HepG2 (cell line): ENCODE results near the gene CUL4A. TPM values are rescaled to one million over a fixed set of nuclear protein-coding genes. Genes with fewer than 3 reads are reported as not detected.

Experiments
- EP300 ChIP-seq, 3 experiments: sonication (generic) in 1 of 3; formaldehyde crosslinking in 1 of 3; IDR thresholded peaks; 2 replicates each; pipeline versions ENCODE4 v1.5.1 to v1.6.1; 2011 to 2020; ENCODE audit warnings: low read depth in 2 of 3, low read length in 2 of 3, borderline replicate concordance in 1 of 3, improper control_type of control experiment in 1 of 3, mild to moderate bottlenecking in 1 of 3, missing genetic modification reagents in 1 of 3, moderate library complexity in 1 of 3
- GABPA ChIP-seq, 2 experiments: IDR thresholded peaks; 2 replicates each; pipeline ENCODE4 v1.6.1; 2011 to 2016; ENCODE audit warnings: low read depth in 2 of 2, low read length in 1 of 2, missing biosample characterization in 1 of 2, missing genetic modification characterization in 1 of 2
- HDAC1 ChIP-seq: sonication (generic); formaldehyde crosslinking; IDR thresholded peaks from 2 replicates; pipeline ENCODE4 v1.5.1; 2020; ENCODE audit warnings: mild to moderate bottlenecking, missing genetic modification reagents
- MIER3 ChIP-seq: IDR thresholded peaks from 2 replicates; pipeline ENCODE4 v1.6.1; 2016; ENCODE audit warnings: missing compliant biosample characterization, borderline replicate concordance
- THAP11 ChIP-seq: IDR thresholded peaks from 2 replicates; pipeline ENCODE4 v1.6.1; 2016; ENCODE audit warnings: missing biosample characterization, missing genetic modification reagents
- ZKSCAN5 ChIP-seq: sonication (generic); formaldehyde crosslinking; IDR thresholded peaks from 2 replicates; pipeline ENCODE4 v1.5.1; 2020; ENCODE audit warnings: mild to moderate bottlenecking, missing genetic modification reagents
- ZMYM3 ChIP-seq: sonication (generic); formaldehyde crosslinking; IDR thresholded peaks from 2 replicates; pipeline ENCODE4 v1.5.1; 2020; ENCODE audit warnings: mild to moderate bottlenecking, missing genetic modification reagents
- ZNF557 ChIP-seq: sonication (generic); formaldehyde crosslinking; IDR thresholded peaks from 2 replicates; pipeline ENCODE4 v1.4.0; 2020; ENCODE audit warnings: missing genetic modification reagents
- polyA plus RNA-seq, 8 experiments: library from polyadenylated mRNA; depleted of rRNA in 3 of 8; stranded (reverse) in 7 of 8; unstranded in 1 of 8; fragments of >200 nt; fragmentation: Illumina TruSeq in 4 of 8; extraction: Trizol in 4 of 8; gene quantifications; 2 replicates each; pipeline versions ENCODE4 v1.2.1 to v1.2.3, GENCODE V29; 2011 to 2016; ENCODE audit warnings: low read depth in 4 of 8, missing spikeins in 1 of 8, mixed read lengths in 1 of 8; ENCODE audit not compliant: insufficient read depth in 1 of 8
- total RNA-seq, 5 experiments: library from RNA; depleted of rRNA; stranded (reverse); fragments of >200 nt; fragmentation: Illumina TruSeq; extraction: Trizol; gene quantifications; 2 replicates each; pipeline ENCODE4 v1.2.3, GENCODE V29; 2016; ENCODE audit warnings: low read depth in 1 of 5
- TF ChIP-seq, protein P1 (sequence below): sonication (generic); formaldehyde crosslinking; IDR thresholded peaks from 2 replicates; pipeline ENCODE4 v1.8.0; 2022; ENCODE audit warnings: missing genetic modification reagents, mild to moderate bottlenecking, borderline replicate concordance
- TF ChIP-seq, protein P2 (sequence below): sonication (generic); formaldehyde crosslinking; IDR thresholded peaks from 2 replicates; pipeline ENCODE4 v1.4.0; 2020; ENCODE audit warnings: missing genetic modification reagents
- TF ChIP-seq, protein P3 (sequence below): sonication (generic); formaldehyde crosslinking; IDR thresholded peaks from 2 replicates; pipeline ENCODE4; 2020; ENCODE audit warnings: missing genetic modification reagents, mild to moderate bottlenecking, borderline replicate concordance
- TF ChIP-seq, protein P4 (sequence below): sonication (generic); formaldehyde crosslinking; IDR thresholded peaks from 2 replicates; pipeline ENCODE4 v1.4.0; 2020; ENCODE audit warnings: missing genetic modification reagents, borderline replicate concordance

CUL4A gene
- total and polyA plus RNA-seq, 2 of the 13 experiments (the other 11 are each of a cell fraction or from before 2014, with no cell fraction given) = 51.2 to 75.3 TPM

DNA sequence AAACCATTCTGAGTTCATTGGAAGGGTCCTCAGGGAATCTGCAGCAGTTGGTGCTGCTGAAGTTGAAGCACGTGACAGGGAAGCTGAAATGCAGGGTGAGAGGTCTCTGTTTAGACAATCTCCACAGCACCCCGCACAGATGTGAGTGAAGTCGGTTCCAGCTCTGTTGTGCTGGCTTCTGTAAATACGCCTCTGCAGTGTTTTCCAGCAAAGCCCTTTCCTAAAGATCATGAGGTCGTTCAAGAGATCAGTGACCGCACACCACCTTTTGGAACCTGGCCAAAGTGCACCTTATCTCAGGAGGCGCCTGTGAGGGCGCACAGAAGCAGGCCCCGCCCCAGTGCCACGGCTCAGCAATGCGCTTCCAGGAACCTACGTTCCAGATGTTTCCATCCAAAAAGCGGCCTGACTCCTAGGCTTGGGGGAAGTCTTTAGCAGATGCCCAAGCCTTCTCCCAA, 10.8 kb downstream of the CUL4A start (continued):
- TF ChIP-seq EP300 (IDR thresholded peaks at IDR 0.05; ENCODE audit: low read depth in 2 of 2, low read length in 2 of 2) (peak in 1 of 2 experiments; percentile 84; a peak in 2 of 4 replicates), EP300 (CRISPR knock-in tag; IDR thresholded peaks at IDR 0.05; ENCODE audit: borderline replicate concordance) (peak; percentile 55; the same call in 1 of the 2 replicates), ZNF557 (CRISPR knock-in tag) (no peak), MIER3 (CRISPR knock-in tag) (peak; percentile 23; the same call in 1 of the 2 replicates), THAP11 (CRISPR knock-in tag) (0 out of 2 replicates have a peak, but pooled peaks have one; percentile 16), GABPA (IDR thresholded peaks at IDR 0.05; ENCODE audit: low read depth, low read length) (no peak), GABPA (CRISPR knock-in tag; IDR thresholded peaks at IDR 0.05; ENCODE audit: low read depth) (peak; percentile 40; the same call in 1 of the 2 replicates), HDAC1 (CRISPR knock-in tag) (peak; percentile 76), ZKSCAN5 (CRISPR knock-in tag) (no peak), ZMYM3 (CRISPR knock-in tag) (peak; percentile 64)
- TF ChIP-seq, protein P1, sequence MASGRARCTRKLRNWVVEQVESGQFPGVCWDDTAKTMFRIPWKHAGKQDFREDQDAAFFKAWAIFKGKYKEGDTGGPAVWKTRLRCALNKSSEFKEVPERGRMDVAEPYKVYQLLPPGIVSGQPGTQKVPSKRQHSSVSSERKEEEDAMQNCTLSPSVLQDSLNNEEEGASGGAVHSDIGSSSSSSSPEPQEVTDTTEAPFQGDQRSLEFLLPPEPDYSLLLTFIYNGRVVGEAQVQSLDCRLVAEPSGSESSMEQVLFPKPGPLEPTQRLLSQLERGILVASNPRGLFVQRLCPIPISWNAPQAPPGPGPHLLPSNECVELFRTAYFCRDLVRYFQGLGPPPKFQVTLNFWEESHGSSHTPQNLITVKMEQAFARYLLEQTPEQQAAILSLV = 0 out of 2 replicates have a peak, but pooled peaks have one; percentile 75
- TF ChIP-seq, protein P2, sequence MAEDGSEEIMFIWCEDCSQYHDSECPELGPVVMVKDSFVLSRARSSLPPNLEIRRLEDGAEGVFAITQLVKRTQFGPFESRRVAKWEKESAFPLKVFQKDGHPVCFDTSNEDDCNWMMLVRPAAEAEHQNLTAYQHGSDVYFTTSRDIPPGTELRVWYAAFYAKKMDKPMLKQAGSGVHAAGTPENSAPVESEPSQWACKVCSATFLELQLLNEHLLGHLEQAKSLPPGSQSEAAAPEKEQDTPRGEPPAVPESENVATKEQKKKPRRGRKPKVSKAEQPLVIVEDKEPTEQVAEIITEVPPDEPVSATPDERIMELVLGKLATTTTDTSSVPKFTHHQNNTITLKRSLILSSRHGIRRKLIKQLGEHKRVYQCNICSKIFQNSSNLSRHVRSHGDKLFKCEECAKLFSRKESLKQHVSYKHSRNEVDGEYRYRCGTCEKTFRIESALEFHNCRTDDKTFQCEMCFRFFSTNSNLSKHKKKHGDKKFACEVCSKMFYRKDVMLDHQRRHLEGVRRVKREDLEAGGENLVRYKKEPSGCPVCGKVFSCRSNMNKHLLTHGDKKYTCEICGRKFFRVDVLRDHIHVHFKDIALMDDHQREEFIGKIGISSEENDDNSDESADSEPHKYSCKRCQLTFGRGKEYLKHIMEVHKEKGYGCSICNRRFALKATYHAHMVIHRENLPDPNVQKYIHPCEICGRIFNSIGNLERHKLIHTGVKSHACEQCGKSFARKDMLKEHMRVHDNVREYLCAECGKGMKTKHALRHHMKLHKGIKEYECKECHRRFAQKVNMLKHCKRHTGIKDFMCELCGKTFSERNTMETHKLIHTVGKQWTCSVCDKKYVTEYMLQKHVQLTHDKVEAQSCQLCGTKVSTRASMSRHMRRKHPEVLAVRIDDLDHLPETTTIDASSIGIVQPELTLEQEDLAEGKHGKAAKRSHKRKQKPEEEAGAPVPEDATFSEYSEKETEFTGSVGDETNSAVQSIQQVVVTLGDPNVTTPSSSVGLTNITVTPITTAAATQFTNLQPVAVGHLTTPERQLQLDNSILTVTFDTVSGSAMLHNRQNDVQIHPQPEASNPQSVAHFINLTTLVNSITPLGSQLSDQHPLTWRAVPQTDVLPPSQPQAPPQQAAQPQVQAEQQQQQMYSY (CRISPR knock-in tag) = no peak
- TF ChIP-seq, protein P3, sequence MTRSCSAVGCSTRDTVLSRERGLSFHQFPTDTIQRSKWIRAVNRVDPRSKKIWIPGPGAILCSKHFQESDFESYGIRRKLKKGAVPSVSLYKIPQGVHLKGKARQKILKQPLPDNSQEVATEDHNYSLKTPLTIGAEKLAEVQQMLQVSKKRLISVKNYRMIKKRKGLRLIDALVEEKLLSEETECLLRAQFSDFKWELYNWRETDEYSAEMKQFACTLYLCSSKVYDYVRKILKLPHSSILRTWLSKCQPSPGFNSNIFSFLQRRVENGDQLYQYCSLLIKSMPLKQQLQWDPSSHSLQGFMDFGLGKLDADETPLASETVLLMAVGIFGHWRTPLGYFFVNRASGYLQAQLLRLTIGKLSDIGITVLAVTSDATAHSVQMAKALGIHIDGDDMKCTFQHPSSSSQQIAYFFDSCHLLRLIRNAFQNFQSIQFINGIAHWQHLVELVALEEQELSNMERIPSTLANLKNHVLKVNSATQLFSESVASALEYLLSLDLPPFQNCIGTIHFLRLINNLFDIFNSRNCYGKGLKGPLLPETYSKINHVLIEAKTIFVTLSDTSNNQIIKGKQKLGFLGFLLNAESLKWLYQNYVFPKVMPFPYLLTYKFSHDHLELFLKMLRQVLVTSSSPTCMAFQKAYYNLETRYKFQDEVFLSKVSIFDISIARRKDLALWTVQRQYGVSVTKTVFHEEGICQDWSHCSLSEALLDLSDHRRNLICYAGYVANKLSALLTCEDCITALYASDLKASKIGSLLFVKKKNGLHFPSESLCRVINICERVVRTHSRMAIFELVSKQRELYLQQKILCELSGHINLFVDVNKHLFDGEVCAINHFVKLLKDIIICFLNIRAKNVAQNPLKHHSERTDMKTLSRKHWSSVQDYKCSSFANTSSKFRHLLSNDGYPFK = peak; percentile 31; the same call in 1 of the 2 replicates
- TF ChIP-seq, protein P4, sequence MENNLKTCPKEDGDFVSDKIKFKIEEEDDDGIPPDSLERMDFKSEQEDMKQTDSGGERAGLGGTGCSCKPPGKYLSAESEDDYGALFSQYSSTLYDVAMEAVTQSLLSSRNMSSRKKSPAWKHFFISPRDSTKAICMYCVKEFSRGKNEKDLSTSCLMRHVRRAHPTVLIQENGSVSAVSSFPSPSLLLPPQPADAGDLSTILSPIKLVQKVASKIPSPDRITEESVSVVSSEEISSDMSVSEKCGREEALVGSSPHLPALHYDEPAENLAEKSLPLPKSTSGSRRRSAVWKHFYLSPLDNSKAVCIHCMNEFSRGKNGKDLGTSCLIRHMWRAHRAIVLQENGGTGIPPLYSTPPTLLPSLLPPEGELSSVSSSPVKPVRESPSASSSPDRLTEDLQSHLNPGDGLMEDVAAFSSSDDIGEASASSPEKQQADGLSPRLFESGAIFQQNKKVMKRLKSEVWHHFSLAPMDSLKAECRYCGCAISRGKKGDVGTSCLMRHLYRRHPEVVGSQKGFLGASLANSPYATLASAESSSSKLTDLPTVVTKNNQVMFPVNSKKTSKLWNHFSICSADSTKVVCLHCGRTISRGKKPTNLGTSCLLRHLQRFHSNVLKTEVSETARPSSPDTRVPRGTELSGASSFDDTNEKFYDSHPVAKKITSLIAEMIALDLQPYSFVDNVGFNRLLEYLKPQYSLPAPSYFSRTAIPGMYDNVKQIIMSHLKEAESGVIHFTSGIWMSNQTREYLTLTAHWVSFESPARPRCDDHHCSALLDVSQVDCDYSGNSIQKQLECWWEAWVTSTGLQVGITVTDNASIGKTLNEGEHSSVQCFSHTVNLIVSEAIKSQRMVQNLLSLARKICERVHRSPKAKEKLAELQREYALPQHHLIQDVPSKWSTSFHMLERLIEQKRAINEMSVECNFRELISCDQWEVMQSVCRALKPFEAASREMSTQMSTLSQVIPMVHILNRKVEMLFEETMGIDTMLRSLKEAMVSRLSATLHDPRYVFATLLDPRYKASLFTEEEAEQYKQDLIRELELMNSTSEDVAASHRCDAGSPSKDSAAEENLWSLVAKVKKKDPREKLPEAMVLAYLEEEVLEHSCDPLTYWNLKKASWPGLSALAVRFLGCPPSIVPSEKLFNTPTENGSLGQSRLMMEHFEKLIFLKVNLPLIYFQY (CRISPR knock-in tag) = peak; percentile 14; the same call in 1 of the 2 replicates
